ENCODE results near the gene LCN6.

DNA sequence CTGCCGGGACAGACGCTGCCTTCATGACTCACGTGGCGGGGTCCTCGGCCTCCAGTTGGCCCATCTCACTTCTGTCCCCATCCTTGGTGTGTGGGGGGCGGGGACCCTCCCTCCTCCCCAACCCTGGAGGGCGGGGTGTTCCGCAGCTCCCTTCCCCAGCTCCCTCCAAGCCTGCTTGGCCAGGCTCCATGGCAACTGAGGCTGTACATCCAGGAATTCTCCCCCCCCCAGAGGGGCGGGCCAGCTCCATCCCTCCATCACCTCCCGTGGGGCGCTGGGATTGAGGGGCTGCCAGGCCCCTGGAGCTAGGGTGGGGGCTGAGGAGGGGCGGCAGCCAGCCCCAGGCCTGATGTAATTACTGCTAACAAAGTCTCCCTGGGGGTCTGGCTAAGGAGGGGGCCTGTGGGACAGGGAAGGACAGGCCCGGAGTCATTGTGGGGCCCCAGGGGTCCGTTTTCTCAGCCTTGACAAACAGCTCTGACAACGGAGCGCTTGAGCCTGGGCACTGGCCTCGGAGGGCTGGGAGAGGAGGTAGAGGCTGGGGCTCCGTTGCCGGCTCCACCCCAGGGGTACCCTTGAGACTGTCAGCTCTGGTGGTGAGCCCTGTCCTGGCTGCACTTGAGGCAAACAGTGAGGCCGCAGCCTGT lies 28.0 kb downstream of the LCN6 start:
- TF ChIP-seq SP1 (IDR thresholded peaks at IDR 0.05; ENCODE audit: low read depth, low read length) (no peak), EZH2 (IDR thresholded peaks at IDR 0.05; ENCODE audit: borderline replicate concordance, control insufficient read depth, low read depth, low read length) (no peak)
- TF ChIP-seq, protein P1, sequence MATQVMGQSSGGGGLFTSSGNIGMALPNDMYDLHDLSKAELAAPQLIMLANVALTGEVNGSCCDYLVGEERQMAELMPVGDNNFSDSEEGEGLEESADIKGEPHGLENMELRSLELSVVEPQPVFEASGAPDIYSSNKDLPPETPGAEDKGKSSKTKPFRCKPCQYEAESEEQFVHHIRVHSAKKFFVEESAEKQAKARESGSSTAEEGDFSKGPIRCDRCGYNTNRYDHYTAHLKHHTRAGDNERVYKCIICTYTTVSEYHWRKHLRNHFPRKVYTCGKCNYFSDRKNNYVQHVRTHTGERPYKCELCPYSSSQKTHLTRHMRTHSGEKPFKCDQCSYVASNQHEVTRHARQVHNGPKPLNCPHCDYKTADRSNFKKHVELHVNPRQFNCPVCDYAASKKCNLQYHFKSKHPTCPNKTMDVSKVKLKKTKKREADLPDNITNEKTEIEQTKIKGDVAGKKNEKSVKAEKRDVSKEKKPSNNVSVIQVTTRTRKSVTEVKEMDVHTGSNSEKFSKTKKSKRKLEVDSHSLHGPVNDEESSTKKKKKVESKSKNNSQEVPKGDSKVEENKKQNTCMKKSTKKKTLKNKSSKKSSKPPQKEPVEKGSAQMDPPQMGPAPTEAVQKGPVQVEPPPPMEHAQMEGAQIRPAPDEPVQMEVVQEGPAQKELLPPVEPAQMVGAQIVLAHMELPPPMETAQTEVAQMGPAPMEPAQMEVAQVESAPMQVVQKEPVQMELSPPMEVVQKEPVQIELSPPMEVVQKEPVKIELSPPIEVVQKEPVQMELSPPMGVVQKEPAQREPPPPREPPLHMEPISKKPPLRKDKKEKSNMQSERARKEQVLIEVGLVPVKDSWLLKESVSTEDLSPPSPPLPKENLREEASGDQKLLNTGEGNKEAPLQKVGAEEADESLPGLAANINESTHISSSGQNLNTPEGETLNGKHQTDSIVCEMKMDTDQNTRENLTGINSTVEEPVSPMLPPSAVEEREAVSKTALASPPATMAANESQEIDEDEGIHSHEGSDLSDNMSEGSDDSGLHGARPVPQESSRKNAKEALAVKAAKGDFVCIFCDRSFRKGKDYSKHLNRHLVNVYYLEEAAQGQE (IDR thresholded peaks at IDR 0.05; ENCODE audit: low read depth, low read length) = no peak
